GM12892 (cell line): Measurements from ENCODE around the gene FOXD4L1.
"Not testable (repeated sequence)": the region's sequence is repeated elsewhere in the genome, so short reads cannot be mapped to it uniquely, and the experiment has no call there.

Experiments used
- POLR2A ChIP-seq: IDR thresholded peaks from 2 replicates; pipeline ENCODE4 v1.6.1; 2011; ENCODE audit warnings: low read depth, low read length, control low read depth
- POLR2AphosphoS5 ChIP-seq: IDR thresholded peaks from 2 replicates; pipeline ENCODE4 v1.6.1; 2011; ENCODE audit warnings: low read depth, low read length, control low read depth
- TAF1 ChIP-seq: IDR thresholded peaks from 2 replicates; pipeline ENCODE4 v1.6.1; 2011; ENCODE audit warnings: low read depth, mild to moderate bottlenecking, control low read depth, low read length, borderline replicate concordance

DNA sequence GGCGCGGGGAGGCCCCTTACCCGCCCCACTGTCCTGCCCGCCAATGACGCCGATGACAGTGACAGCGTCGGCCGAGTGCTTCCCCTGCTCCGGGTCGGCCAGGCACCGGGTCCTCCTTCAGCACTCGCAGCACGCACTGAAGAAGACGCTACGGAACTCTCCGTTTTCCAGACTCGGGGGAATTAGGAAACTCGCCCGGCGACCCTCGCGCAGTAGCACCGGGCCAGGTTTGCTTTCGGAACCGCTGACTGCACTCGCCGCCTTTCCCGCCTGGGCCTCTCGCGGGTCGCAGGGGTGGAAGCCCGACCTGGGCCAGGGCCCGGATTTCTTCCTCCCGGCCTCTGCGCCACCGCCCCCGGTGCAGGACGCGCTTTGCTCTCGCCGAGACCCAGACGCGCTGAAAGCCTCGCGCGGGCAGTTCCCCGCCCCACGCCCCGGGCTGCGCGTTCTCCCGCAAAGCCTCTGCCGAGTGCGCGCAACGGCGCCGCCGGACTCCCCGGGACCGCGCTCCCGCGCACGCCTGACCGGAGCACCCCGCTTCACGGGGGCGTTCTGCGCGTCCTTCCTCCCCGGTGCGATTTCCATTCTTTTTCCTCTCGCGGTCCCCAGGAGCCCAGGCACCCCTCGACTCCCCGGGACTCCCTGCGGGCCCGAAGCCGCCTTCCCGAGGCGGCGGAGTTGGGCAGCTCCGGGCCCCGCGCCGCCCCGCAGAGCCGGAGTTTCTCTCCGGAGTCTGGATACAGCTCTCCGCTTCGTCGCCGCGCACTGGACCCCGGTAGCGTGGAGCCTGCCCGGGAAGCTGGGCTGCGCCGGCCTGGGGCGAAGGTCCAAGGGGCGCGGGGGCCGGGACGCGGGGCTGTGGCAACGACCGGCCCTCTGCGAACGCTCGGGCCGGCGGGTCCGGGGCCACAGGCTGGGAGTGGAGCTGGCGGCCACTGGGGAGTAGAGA, 4.9 kb downstream of the FOXD4L1 start:
- not testable (repeated sequence) for TF ChIP-seq POLR2AphosphoS5, TAF1, POLR2A
